GM12875 (cell line): ENCODE results near the gene ANKS1A.
"Not testable (repeated sequence)": the region's sequence is repeated elsewhere in the genome, so short reads cannot be mapped to it uniquely, and the experiment has no call there.

Source experiments
- H3K4me3 ChIP-seq: one replicate; pipeline ENCODE4 v1.5.1; 2011; ENCODE audit warnings: low read depth, low read length, control low read depth
- TF ChIP-seq, protein P1 (sequence below): IDR thresholded peaks from 2 replicates; pipeline ENCODE4 v1.5.1; 2011; ENCODE audit warnings: low read depth, mild to moderate bottlenecking, control low read depth, inconsistent platforms, low read length, moderate library complexity, borderline replicate concordance; ENCODE audit not compliant: insufficient read depth

Gene ANKS1A

DNA sequence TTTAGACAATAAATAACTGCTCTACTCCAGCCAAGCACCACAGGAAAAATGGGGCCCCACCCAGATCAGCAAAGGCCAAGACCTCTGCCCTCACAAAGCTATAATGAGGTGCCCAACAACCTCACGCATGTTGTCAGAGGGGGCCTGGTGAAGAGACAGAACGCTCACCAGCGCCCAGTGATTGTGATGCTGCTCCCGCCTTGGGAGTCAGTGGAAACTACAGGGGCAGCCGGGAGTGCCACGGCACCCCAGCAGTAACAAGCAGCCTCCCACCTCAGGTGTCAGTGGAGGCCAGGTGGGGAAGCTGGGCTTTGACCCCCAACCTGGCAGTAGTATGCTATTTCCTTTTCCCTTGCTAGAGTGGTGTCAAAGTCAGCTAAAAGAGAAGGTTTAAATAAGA is 204.7 kb downstream of the ANKS1A start:
- TF ChIP-seq, protein P1, sequence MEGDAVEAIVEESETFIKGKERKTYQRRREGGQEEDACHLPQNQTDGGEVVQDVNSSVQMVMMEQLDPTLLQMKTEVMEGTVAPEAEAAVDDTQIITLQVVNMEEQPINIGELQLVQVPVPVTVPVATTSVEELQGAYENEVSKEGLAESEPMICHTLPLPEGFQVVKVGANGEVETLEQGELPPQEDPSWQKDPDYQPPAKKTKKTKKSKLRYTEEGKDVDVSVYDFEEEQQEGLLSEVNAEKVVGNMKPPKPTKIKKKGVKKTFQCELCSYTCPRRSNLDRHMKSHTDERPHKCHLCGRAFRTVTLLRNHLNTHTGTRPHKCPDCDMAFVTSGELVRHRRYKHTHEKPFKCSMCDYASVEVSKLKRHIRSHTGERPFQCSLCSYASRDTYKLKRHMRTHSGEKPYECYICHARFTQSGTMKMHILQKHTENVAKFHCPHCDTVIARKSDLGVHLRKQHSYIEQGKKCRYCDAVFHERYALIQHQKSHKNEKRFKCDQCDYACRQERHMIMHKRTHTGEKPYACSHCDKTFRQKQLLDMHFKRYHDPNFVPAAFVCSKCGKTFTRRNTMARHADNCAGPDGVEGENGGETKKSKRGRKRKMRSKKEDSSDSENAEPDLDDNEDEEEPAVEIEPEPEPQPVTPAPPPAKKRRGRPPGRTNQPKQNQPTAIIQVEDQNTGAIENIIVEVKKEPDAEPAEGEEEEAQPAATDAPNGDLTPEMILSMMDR: no peak

DNA sequence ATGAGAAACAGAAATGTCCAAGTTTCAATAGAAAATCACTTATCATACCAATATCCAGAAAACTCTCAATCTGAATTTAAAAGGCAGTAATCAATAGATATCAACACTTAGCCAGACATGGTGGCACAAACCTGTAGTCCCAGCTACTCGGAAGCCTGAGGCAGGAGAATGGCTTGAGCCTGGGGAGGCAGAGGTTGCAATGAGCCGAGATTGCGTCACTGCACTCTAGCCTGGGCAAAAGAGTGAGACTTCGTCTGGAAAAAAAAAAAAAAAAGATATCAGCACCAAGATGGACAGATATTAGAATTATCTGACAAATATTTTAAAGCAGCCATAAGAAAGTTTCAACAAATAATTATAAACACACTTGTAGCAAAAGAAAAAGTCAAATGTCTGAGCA is 205.1 kb downstream of the ANKS1A start:
- TF ChIP-seq, protein P1: no peak
- H3K4me3 ChIP-seq: no peak overlapping the region

More for the DNA sequence above, 204.7 kb downstream of the ANKS1A start:
- no peak overlapping the region for H3K4me3 ChIP-seq

DNA sequence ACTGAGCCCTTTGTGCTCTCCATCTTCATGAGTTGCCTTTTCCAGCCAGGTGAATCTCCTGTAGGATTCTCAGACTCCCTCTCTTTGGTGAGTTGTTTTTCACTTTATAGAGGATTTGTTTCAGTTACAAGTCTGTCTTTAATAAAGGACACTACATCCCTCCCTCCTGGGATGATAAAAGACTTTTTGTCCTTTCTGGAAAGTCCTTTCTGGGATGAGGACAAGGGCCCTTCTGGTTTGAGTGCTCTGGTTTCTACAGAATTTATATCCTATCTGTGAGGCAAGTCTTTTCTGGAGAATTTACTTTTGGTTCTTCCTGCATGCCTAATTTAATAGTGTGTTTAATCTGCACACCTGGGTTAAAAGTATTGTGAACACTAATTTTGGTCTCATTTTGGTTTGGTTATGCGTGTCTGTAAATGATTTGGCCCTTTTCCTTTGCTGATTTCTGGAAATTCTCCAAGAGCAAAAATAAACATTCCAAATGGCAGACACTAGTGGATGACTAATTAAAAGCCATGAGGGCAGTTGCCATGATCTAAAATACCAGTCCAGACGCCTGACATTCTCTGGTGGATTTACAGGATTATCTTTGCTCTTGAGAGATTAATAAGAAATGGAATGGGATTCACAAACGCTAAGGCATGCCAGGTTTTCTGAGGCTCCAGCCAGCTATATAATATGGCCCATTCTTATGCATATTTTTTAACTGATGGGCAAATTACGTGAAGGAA is 207.2 kb downstream of the ANKS1A start:
- TF ChIP-seq, protein P1: no peak

DNA sequence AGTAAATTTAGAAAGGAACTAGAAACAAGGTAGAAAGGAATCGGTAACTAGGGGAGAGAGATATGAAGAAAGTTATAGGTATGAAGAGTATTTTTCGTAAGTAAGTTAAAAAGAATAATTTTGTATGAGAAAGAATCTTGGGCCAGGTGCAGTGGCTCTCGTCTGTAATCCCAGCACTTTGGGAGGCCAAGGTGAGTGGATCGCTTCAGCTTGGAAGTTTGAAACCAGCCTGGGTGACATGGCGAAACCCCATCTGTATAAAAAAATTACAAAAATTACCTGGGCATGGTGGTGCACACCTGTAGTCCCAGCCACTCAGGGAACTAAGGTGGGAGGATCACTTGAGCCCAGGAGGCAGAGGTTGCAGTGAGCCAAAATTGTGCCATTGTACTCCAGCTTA is 210.1 kb downstream of the ANKS1A start:
- TF ChIP-seq, protein P1: no peak
- H3K4me3 ChIP-seq: no peak overlapping the region

More for the DNA sequence above, 207.2 kb downstream of the ANKS1A start:
- no peak overlapping the region for H3K4me3 ChIP-seq

DNA sequence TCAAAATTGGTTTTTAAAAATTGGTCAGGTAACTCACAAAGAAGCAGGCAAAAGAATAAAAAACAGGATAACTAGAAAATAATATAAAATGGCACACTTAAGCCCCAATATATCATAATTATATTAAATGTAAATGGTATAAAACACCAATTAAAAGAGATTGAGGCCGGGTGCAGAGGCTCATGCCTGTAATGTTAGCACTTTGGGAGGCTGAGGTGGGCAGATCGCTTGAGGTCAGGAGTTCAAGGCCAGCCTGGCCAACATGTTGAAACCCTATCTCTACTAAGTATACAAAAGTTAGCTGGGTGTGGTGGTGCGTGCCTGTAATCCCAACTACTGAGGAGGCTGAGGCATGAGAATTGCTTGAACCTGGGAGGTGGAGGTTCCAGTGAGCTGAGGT is 216.0 kb downstream of the ANKS1A start:
- TF ChIP-seq, protein P1: no peak
- H3K4me3 ChIP-seq: no peak overlapping the region

DNA sequence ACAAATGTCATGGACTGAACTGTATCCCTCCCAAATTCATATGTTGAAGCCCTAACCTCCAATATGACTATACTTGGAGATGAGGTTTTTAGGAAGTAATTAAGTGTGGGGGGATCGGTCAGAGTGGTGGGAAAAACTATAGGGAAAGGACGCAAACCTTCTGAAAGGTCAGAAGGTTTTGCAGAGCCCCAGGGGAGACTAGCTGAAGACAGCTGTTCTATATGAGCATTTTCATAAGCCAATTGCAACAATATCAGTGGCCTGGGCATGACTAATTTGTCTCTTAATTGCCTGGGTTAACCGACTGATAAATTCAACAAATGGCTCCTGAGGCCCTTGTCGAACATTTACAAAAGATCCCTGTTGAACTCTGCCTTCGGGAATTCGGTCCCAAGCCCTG is 217.0 kb downstream of the ANKS1A start:
- not testable (repeated sequence) for H3K4me3 ChIP-seq

DNA sequence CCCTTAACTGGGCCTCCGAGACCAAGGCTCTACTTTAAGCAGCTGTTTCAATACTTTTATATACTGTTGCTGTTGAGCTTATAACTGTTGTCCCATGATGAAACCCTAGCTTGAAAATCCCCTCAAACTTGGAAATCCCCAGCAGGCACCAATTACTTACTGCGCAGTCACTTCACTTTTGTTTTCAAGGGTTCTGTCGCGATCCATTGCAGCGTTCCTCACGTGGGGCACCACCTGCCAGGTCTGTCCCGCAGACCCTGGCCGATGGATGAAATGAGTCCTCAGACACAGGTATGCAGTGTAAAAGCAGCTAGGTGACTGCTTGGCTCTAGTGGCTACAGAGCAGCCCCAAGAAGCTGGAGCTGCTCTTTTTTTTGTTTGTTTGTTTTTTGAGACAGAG is 218.2 kb downstream of the ANKS1A start:
- not testable (repeated sequence) for H3K4me3 ChIP-seq

DNA sequence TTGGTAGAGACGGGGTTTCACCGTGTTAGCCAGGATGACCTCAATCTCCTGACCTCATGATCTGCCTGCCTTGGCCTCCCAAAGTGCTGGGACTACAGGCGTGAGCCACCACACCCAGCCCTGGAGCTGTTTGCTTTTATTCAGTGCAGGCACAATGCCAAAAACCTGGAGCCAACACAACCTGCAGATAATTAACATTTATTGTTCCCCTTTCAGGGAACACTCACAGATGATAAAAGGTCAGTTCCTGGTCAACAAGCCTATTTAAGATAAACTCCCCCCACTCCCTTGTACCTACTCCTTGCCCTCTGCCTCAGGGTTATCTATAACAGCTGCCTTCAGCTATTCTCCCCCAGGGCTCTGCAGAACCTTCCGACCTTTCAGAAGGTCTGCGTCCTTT is 218.7 kb downstream of the ANKS1A start:
- H3K4me3 ChIP-seq: not testable (repeated sequence)

DNA sequence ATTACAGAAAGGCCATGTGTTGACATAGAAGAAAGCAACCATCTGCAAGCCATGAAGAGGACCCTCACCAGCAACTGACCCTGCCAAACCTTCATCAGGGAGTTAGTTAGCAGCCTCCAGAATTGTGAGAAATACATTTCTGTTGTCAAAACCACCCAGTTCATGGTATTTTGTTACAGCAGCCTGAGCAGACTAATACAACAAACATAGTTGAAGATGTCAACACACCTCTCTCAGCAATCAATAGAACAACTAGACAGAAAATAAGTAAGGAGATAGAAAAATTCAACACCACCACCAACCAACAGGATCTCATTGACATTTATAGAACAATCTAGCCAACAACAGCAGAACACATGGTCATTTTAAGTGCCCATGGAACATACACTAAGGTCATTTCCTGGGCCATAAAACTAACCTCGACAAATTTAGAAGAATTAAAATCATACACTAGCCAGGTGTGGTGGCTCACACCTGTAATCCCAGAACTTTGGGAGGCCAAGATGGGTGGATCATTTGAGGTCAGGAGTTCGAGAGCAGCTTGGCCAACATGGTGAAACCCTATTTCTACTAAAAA is 219.3 kb downstream of the ANKS1A start:
- TF ChIP-seq, protein P1: no peak
- H3K4me3 ChIP-seq: no peak overlapping the region
